Measurements from ENCODE around the gene NPHS1.
A peak's percentile ranks its signal among the peaks of the same experiment; 100 is the strongest.

The NPHS1 gene

DNA sequence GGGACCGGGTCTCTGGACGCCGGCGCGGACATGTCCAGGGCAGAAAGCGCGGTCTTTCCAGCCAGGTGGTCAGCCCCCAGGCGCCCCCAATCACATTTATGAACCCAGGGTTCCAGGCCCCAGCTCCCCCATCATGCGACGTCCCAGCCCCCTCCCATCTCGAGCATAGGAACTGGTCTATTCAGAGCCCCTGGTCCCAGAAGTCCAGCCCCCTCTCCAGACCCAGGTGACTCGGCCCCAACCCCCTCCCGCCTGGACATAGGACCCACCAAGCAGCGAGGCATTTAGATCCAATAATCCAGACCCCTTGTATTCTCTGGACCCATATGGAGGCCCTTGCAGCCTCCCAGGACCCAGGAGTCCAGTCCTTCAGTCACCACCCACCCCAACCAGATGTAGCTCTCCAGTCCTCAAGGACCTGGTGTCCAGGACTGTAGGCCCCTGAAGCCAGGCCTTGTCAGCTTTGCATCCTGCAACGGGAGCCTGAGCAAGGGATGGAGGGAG, 16.6 kb upstream of the NPHS1 start:
- H3K4me3 ChIP-seq (ENCODE audit: low read depth, low read length): peak overlapping the region; percentile 17
- in situ Hi-C loops (cut with HindIII; ENCODE audit: low sequenced_read_pairs): no loop called here
- DNase-seq (ENCODE audit: low read depth, low spot score): no peak
- TF ChIP-seq, protein P1, sequence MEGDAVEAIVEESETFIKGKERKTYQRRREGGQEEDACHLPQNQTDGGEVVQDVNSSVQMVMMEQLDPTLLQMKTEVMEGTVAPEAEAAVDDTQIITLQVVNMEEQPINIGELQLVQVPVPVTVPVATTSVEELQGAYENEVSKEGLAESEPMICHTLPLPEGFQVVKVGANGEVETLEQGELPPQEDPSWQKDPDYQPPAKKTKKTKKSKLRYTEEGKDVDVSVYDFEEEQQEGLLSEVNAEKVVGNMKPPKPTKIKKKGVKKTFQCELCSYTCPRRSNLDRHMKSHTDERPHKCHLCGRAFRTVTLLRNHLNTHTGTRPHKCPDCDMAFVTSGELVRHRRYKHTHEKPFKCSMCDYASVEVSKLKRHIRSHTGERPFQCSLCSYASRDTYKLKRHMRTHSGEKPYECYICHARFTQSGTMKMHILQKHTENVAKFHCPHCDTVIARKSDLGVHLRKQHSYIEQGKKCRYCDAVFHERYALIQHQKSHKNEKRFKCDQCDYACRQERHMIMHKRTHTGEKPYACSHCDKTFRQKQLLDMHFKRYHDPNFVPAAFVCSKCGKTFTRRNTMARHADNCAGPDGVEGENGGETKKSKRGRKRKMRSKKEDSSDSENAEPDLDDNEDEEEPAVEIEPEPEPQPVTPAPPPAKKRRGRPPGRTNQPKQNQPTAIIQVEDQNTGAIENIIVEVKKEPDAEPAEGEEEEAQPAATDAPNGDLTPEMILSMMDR (IDR thresholded peaks at IDR 0.05; ENCODE audit: low read depth, low read length): no peak

DNA sequence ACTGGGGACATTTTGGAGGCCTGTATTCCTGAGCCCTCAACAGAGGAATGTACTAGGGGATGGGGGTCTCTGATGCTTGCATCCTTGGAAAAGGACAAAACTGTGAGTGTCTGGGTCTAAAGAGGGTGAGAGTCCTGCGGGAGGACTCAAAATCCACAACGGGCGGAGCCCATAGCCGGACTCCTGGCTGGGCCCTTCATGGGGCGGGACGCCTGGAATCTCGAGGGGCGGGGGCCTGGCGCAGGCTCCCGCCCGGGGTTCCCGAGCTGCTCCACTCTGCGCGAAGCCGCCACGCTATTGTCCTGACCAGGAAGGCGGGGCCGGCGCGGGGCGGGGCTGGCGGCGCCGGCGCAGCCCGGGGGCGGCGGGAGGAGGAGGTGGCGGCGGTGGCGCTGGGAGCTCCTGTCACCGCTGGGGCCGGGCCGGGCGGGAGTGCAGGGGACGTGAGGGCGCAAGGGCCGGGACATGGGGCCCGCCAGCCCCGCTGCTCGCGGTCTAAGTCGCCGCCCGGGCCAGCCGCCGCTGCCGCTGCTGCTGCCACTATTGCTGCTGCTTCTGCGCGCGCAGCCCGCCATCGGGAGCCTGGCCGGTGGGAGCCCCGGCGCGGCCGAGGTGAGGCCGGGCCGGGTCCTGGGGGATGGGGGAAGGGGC, 16.0 kb upstream of the NPHS1 start, which contains the start of gene APLP1:
APLP1 (plus strand) TSS at position 403 of the 651 bp plus-strand sequence; CDS start at position 466, 63 bp downstream.
- TF ChIP-seq, protein P1 (IDR thresholded peaks at IDR 0.05; ENCODE audit: low read depth, low read length): no peak
- in situ Hi-C loops (cut with HindIII; ENCODE audit: low sequenced_read_pairs): no loop called here
- H3K4me3 ChIP-seq (ENCODE audit: low read depth, low read length): peak within 1 kb of the TSS; percentile 17
- no peak for DNase-seq (ENCODE audit: low read depth, low spot score)

DNA sequence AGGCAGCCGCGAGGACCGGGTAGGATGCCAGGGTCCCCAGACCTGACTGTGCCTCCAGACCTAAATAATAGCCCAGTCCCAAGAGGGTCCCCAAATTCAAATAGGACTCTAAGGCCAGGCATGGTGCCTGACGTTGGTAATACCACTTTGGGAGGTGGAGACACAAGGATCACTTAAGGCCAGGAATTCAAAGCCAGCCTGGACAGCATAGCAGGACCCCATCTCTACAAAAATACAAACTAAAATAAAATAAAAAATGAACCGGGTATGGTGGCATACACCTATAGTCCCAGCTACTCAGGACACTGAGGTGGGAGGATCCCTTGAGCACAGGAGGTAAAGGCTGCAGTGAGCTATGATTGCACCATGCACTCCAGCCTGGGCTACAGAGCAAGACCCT, 10.7 kb upstream of the NPHS1 start:
- in situ Hi-C loops (cut with HindIII; ENCODE audit: low sequenced_read_pairs): no loop called here
- TF ChIP-seq, protein P1 (IDR thresholded peaks at IDR 0.05; ENCODE audit: low read depth, low read length): no peak

DNA sequence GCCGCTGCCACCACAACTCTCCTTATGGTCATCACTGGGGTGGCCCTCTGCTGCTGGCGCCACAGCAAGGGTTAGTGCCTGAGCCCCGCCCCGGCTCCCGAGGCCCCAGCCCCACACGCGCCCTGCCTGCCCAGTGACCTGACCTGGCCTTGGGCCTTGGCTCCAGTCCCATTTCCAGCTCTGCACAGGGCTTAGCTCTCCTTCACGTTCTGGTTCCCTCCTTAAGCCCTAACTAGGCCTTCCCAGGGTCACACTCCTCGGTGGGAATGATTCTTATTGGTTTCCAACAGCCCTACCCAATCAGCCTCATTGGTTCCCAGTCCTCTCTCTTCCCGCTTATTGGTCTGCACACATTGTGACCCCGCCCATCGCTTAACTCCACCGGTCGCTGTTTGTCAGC, 10.2 kb upstream of the NPHS1 start:
- no peak overlapping the region for H3K4me3 ChIP-seq (ENCODE audit: low read depth, low read length)
- TF ChIP-seq, protein P1 (IDR thresholded peaks at IDR 0.05; ENCODE audit: low read depth, low read length): no peak
- no peak for DNase-seq (ENCODE audit: low read depth, low spot score)
- in situ Hi-C loops (cut with HindIII; ENCODE audit: low sequenced_read_pairs): no loop called here

More for the DNA sequence above, 10.7 kb upstream of the NPHS1 start:
- no peak for DNase-seq (ENCODE audit: low read depth, low spot score)
- no peak overlapping the region for H3K4me3 ChIP-seq (ENCODE audit: low read depth, low read length)

DNA sequence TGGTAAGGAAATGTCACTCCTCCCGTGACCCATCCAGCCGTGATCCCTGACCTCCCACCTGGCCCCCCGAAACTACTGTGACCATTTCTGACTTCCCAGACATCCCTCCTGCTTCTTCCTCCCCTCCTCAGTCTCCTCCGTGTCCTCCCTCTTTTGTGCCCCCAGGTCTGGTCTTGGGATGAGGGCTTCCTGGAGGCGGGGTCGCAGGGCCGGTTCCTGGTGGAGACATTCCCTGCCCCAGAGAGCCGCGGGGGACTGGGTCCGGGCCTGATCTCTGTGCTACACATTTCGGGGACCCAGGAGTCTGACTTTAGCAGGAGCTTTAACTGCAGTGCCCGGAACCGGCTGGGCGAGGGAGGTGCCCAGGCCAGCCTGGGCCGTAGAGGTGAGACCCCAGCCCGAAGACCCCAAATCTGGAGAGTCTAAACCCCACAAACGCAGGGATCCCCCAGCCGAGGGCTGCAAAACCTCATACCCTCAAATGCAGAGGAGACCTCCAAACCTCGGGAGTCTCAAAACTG, 9.4 kb upstream of the NPHS1 start:
- in situ Hi-C loops (cut with HindIII; ENCODE audit: low sequenced_read_pairs): no loop called here
- H3K4me3 ChIP-seq (ENCODE audit: low read depth, low read length): no peak overlapping the region
- DNase-seq (ENCODE audit: low read depth, low spot score): no peak
- TF ChIP-seq, protein P1 (IDR thresholded peaks at IDR 0.05; ENCODE audit: low read depth, low read length): no peak

DNA sequence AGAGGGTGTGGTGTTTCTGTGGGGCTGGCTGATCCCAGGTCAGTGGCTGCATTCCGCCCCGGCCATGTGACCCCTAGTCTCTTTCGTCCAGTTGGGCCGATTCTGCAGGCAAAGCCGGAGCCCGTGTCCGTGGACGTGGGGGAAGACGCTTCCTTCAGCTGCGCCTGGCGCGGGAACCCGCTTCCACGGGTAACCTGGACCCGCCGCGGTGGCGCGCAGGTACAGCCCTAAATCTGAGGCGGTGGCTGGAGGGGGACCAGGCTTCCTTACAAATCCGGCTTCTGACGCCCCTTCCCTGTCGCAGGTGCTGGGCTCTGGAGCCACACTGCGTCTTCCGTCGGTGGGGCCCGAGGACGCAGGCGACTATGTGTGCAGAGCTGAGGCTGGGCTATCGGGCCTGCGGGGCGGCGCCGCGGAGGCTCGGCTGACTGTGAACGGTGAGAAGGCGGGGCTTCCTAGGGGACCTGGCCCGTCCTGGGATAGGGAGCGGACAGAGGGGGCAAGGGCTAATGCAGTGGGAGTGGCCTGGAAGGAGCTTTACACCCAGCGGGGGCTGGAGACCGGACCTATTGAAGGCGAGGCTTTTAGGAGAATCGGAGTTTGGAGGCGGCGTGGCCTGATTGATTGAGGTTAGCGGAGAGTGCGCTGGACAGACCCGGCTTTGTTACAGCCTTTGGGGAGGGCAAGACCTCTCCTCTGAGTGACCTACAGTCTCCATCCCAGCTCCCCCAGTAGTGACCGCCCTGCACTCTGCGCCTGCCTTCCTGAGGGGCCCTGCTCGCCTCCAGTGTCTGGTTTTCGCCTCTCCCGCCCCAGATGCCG, 8.7 kb upstream of the NPHS1 start:
- no peak overlapping the region for H3K4me3 ChIP-seq (ENCODE audit: low read depth, low read length)
- TF ChIP-seq, protein P1 (IDR thresholded peaks at IDR 0.05; ENCODE audit: low read depth, low read length): no peak
- in situ Hi-C loops (cut with HindIII; ENCODE audit: low sequenced_read_pairs): no loop called here
- no peak for DNase-seq (ENCODE audit: low read depth, low spot score)
